HEK293 (cell line): ENCODE results near the gene NID1.

ENCODE experiments used
- GFI1B ChIP-seq: fragments of 450-650 bp; formaldehyde crosslinking; IDR thresholded peaks from 2 replicates; pipeline ENCODE4 v1.5.1; 2016; ENCODE audit warnings: missing biosample characterization, missing genetic modification characterization
- KLF10 ChIP-seq: fragments of 450-650 bp; IDR thresholded peaks from 2 replicates; pipeline ENCODE4 v1.5.1; 2018; ENCODE audit warnings: missing biosample characterization, mild to moderate bottlenecking, missing genetic modification characterization
- MEIS1 ChIP-seq: sonication (generic); formaldehyde crosslinking; IDR thresholded peaks from 2 replicates; pipeline ENCODE4 v1.8.1; 2022; ENCODE audit warnings: missing genetic modification reagents, mild to moderate bottlenecking, borderline replicate concordance
- TRIM28 ChIP-seq: IDR thresholded peaks from 2 replicates; pipeline ENCODE4 v1.6.1; 2011; ENCODE audit warnings: low read length, control low read depth, borderline replicate concordance
- WT1 ChIP-seq: fragments of 450-650 bp; formaldehyde crosslinking; IDR thresholded peaks from 2 replicates; pipeline ENCODE4 v1.5.1; 2016; ENCODE audit warnings: missing biosample characterization, missing genetic modification characterization
- YY2 ChIP-seq: fragments of 450-650 bp; formaldehyde crosslinking; IDR thresholded peaks from 2 replicates; pipeline ENCODE4 v1.5.1; 2016; ENCODE audit warnings: missing biosample characterization, missing genetic modification characterization
- ZBTB17 ChIP-seq: fragments of 450-650 bp; formaldehyde crosslinking; IDR thresholded peaks from 2 replicates; pipeline ENCODE4 v1.5.1; 2016; ENCODE audit warnings: missing biosample characterization, missing genetic modification characterization
- ZEB2 ChIP-seq: fragments of 450-650 bp; formaldehyde crosslinking; IDR thresholded peaks from 2 replicates; pipeline ENCODE4 v1.5.1; 2016; ENCODE audit warnings: missing biosample characterization, missing genetic modification characterization
- ZNF121 ChIP-seq: fragments of 450-650 bp; formaldehyde crosslinking; IDR thresholded peaks from 2 replicates; pipeline ENCODE4 v1.5.1; 2016; ENCODE audit warnings: missing biosample characterization, missing genetic modification characterization
- ZNF132 ChIP-seq: fragments of 450-650 bp; formaldehyde crosslinking; IDR thresholded peaks from 2 replicates; pipeline ENCODE4 v1.5.1; 2017; ENCODE audit warnings: missing biosample characterization, missing genetic modification characterization, borderline replicate concordance
- ZNF138 ChIP-seq: fragments of 450-650 bp; formaldehyde crosslinking; IDR thresholded peaks from 2 replicates; pipeline ENCODE4 v1.5.1; 2016; ENCODE audit warnings: missing biosample characterization, missing genetic modification characterization, borderline replicate concordance
- ZNF174 ChIP-seq: fragments of 450-650 bp; formaldehyde crosslinking; IDR thresholded peaks from 2 replicates; pipeline ENCODE4 v1.5.0; 2017; ENCODE audit warnings: missing biosample characterization, mild to moderate bottlenecking, missing genetic modification characterization
- ZNF19 ChIP-seq: fragments of 450-650 bp; formaldehyde crosslinking; IDR thresholded peaks from 2 replicates; pipeline ENCODE4; 2016; ENCODE audit warnings: missing biosample characterization, missing genetic modification characterization, low read depth
- ZNF366 ChIP-seq: fragments of 450-650 bp; formaldehyde crosslinking; conservative IDR thresholded peaks from 2 replicates; pipeline ENCODE4 v1.5.1; 2016; ENCODE audit warnings: missing biosample characterization, missing genetic modification characterization
- ZNF433 ChIP-seq: fragments of 450-650 bp; formaldehyde crosslinking; IDR thresholded peaks from 2 replicates; pipeline ENCODE4 v1.5.1; 2016; ENCODE audit warnings: missing biosample characterization, missing genetic modification characterization, low read depth
- ZNF473 ChIP-seq: fragments of 450-650 bp; formaldehyde crosslinking; IDR thresholded peaks from 2 replicates; pipeline ENCODE4 v1.5.1; 2017; ENCODE audit warnings: missing biosample characterization, missing genetic modification characterization
- ZNF510 ChIP-seq: fragments of 450-650 bp; formaldehyde crosslinking; IDR thresholded peaks from 2 replicates; pipeline ENCODE4 v1.5.1; 2018; ENCODE audit warnings: mild to moderate bottlenecking, missing genetic modification characterization, missing biosample characterization; ENCODE audit not compliant: insufficient replicate concordance
- ZNF521 ChIP-seq: fragments of 450-650 bp; formaldehyde crosslinking; IDR thresholded peaks from 2 replicates; pipeline ENCODE4 v1.5.1; 2017; ENCODE audit warnings: missing biosample characterization, mild to moderate bottlenecking, missing genetic modification characterization
- ZNF555 ChIP-seq: fragments of 450-650 bp; formaldehyde crosslinking; conservative IDR thresholded peaks from 2 replicates; pipeline ENCODE4 v1.5.1; 2017; ENCODE audit warnings: missing biosample characterization, mild to moderate bottlenecking, missing genetic modification characterization, inconsistent platforms
- ZNF558 ChIP-seq: fragments of 450-650 bp; formaldehyde crosslinking; IDR thresholded peaks from 2 replicates; pipeline ENCODE4 v1.5.1; 2016; ENCODE audit warnings: missing biosample characterization, missing genetic modification characterization
- ZNF596 ChIP-seq: fragments of 450-650 bp; IDR thresholded peaks from 2 replicates; pipeline ENCODE4 v1.5.0; 2018; ENCODE audit warnings: missing biosample characterization, mild to moderate bottlenecking, missing genetic modification characterization, moderate library complexity
- ZNF621 ChIP-seq: fragments of 450-650 bp; formaldehyde crosslinking; IDR thresholded peaks from 2 replicates; pipeline ENCODE4 v1.5.1; 2017; ENCODE audit warnings: missing biosample characterization, missing genetic modification characterization
- ZNF776 ChIP-seq: fragments of 450-650 bp; formaldehyde crosslinking; IDR thresholded peaks from 2 replicates; pipeline ENCODE4 v1.5.0; 2017; ENCODE audit warnings: missing biosample characterization, missing genetic modification characterization, borderline replicate concordance
- ZNF837 ChIP-seq: fragments of 450-650 bp; formaldehyde crosslinking; IDR thresholded peaks from 2 replicates; pipeline ENCODE4 v1.5.1; 2016; ENCODE audit warnings: missing biosample characterization, missing genetic modification characterization
- ZSCAN23 ChIP-seq: fragments of 450-650 bp; formaldehyde crosslinking; IDR thresholded peaks from 2 replicates; pipeline ENCODE4 v1.5.1; 2016; ENCODE audit warnings: missing biosample characterization, missing genetic modification characterization
- ZSCAN30 ChIP-seq: fragments of 450-650 bp; IDR thresholded peaks from 2 replicates; pipeline ENCODE4 v1.5.1; 2018; ENCODE audit warnings: missing biosample characterization, mild to moderate bottlenecking, missing genetic modification characterization, moderate library complexity
- TF ChIP-seq, protein P1 (sequence below): fragments of 450-650 bp; IDR thresholded peaks from 2 replicates; pipeline ENCODE4 v1.5.1; 2018; ENCODE audit warnings: missing biosample characterization, mild to moderate bottlenecking, missing genetic modification characterization
- TF ChIP-seq, protein P2 (sequence below): fragments of 450-650 bp; formaldehyde crosslinking; IDR thresholded peaks from 2 replicates; pipeline ENCODE4 v1.5.1; 2016; ENCODE audit warnings: missing biosample characterization, missing genetic modification characterization, low read depth
- TF ChIP-seq, protein P3 (sequence below): IDR thresholded peaks from 2 replicates; pipeline ENCODE4 v1.6.1; 2011; ENCODE audit warnings: mild to moderate bottlenecking, low read depth, low read length, borderline replicate concordance
- TF ChIP-seq, protein P4 (sequence below): fragments of 450-650 bp; formaldehyde crosslinking; IDR thresholded peaks from 2 replicates; pipeline ENCODE4 v1.5.1; 2017; ENCODE audit warnings: missing biosample characterization, missing genetic modification characterization
- TF ChIP-seq, protein P5 (sequence below): fragments of 450-650 bp; formaldehyde crosslinking; IDR thresholded peaks from 2 replicates; pipeline ENCODE4 v1.5.1; 2017; ENCODE audit warnings: missing biosample characterization, mild to moderate bottlenecking, missing genetic modification characterization, moderate library complexity
- TF ChIP-seq, protein P6 (sequence below): fragments of 450-650 bp; formaldehyde crosslinking; IDR thresholded peaks from 2 replicates; pipeline ENCODE4 v1.5.1; 2016; ENCODE audit warnings: missing biosample characterization, missing genetic modification characterization

Gene NID1

DNA sequence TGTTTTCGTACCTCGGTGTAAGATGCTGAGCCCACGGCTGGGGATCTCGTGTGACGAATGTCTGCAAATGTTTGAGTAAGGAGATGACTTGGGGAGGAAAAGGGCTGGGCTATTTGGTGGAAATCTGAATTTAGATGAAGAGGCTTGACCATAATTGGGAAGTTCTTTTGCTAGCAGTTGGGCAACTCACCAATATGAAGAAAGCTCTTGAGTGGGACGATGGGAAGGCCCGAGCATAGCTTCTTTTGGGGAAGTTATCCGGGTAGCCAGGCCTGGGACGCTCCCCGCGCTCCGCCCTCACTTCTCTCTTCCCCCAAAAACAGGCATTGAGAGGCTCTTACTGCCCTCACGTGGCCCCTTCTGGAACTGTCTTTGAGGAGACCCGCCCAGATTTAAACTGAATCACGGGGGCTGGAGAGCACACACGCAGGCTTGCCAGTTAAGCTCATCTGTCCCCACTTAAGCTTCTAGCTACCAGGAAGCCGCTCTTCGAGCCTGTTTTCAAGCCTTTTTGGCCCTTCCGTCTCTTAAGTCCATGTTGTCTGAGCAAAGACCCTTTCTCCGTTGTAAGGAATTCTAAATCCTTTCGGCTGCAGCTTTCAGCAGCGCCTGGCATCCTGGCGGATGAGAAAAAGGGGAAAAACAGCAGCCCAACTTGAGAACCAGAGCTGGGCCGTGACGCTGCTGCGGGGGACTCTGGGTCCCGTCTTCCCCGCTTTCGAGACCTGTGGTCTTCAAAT, 93.1 kb downstream of the NID1 start (continued):
- TF ChIP-seq ZNF366 (tag by site-specific recombination) (no peak), KLF10 (tag by site-specific recombination) (no peak; the same call in 1 of the 2 replicates), ZNF837 (tag by site-specific recombination) (no peak), ZNF776 (tag by site-specific recombination) (no peak), YY2 (tag by site-specific recombination) (no peak), ZNF558 (no peak; the same call in 1 of the 2 replicates), ZNF174 (tag by site-specific recombination) (no peak), ZNF510 (tag by site-specific recombination) (no peak), ZNF473 (tag by site-specific recombination) (no peak), ZBTB17 (peak; percentile 88), MEIS1 (CRISPR knock-in tag) (no peak), TRIM28 (0 out of 2 replicates have a peak, but pooled peaks have one; percentile 12), ZNF121 (tag by site-specific recombination) (no peak), WT1 (tag by site-specific recombination) (peak; percentile 13; the same call in 1 of the 2 replicates), ZSCAN23 (tag by site-specific recombination) (no peak), ZNF596 (tag by site-specific recombination) (no peak), ZNF138 (tag by site-specific recombination) (no peak), ZEB2 (peak; percentile 75; the same call in 1 of the 2 replicates), ZNF555 (no peak), ZNF19 (no peak), ZNF621 (tag by site-specific recombination) (no peak), ZNF433 (tag by site-specific recombination) (no peak), ZSCAN30 (peak; percentile 76), ZNF132 (tag by site-specific recombination) (no peak), GFI1B (peak; percentile 87), ZNF521 (tag by site-specific recombination) (no peak)
- TF ChIP-seq, protein P1, sequence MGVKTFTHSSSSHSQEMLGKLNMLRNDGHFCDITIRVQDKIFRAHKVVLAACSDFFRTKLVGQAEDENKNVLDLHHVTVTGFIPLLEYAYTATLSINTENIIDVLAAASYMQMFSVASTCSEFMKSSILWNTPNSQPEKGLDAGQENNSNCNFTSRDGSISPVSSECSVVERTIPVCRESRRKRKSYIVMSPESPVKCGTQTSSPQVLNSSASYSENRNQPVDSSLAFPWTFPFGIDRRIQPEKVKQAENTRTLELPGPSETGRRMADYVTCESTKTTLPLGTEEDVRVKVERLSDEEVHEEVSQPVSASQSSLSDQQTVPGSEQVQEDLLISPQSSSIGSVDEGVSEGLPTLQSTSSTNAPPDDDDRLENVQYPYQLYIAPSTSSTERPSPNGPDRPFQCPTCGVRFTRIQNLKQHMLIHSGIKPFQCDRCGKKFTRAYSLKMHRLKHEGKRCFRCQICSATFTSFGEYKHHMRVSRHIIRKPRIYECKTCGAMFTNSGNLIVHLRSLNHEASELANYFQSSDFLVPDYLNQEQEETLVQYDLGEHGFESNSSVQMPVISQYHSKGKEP (tag by site-specific recombination), result peak; percentile 40; the same call in 1 of the 2 replicates
- TF ChIP-seq, protein P2, sequence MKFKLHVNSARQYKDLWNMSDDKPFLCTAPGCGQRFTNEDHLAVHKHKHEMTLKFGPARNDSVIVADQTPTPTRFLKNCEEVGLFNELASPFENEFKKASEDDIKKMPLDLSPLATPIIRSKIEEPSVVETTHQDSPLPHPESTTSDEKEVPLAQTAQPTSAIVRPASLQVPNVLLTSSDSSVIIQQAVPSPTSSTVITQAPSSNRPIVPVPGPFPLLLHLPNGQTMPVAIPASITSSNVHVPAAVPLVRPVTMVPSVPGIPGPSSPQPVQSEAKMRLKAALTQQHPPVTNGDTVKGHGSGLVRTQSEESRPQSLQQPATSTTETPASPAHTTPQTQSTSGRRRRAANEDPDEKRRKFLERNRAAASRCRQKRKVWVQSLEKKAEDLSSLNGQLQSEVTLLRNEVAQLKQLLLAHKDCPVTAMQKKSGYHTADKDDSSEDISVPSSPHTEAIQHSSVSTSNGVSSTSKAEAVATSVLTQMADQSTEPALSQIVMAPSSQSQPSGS (tag by site-specific recombination), result no peak
- TF ChIP-seq, protein P3, sequence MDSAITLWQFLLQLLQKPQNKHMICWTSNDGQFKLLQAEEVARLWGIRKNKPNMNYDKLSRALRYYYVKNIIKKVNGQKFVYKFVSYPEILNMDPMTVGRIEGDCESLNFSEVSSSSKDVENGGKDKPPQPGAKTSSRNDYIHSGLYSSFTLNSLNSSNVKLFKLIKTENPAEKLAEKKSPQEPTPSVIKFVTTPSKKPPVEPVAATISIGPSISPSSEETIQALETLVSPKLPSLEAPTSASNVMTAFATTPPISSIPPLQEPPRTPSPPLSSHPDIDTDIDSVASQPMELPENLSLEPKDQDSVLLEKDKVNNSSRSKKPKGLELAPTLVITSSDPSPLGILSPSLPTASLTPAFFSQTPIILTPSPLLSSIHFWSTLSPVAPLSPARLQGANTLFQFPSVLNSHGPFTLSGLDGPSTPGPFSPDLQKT, result no peak
- TF ChIP-seq, protein P4, sequence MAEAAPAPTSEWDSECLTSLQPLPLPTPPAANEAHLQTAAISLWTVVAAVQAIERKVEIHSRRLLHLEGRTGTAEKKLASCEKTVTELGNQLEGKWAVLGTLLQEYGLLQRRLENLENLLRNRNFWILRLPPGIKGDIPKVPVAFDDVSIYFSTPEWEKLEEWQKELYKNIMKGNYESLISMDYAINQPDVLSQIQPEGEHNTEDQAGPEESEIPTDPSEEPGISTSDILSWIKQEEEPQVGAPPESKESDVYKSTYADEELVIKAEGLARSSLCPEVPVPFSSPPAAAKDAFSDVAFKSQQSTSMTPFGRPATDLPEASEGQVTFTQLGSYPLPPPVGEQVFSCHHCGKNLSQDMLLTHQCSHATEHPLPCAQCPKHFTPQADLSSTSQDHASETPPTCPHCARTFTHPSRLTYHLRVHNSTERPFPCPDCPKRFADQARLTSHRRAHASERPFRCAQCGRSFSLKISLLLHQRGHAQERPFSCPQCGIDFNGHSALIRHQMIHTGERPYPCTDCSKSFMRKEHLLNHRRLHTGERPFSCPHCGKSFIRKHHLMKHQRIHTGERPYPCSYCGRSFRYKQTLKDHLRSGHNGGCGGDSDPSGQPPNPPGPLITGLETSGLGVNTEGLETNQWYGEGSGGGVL (tag by site-specific recombination), result no peak
- TF ChIP-seq, protein P5, sequence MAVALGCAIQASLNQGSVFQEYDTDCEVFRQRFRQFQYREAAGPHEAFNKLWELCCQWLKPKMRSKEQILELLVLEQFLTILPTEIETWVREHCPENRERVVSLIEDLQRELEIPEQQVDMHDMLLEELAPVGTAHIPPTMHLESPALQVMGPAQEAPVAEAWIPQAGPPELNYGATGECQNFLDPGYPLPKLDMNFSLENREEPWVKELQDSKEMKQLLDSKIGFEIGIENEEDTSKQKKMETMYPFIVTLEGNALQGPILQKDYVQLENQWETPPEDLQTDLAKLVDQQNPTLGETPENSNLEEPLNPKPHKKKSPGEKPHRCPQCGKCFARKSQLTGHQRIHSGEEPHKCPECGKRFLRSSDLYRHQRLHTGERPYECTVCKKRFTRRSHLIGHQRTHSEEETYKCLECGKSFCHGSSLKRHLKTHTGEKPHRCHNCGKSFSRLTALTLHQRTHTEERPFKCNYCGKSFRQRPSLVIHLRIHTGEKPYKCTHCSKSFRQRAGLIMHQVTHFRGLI (tag by site-specific recombination), result peak; percentile 60; the same call in 1 of the 2 replicates
- TF ChIP-seq, protein P6, sequence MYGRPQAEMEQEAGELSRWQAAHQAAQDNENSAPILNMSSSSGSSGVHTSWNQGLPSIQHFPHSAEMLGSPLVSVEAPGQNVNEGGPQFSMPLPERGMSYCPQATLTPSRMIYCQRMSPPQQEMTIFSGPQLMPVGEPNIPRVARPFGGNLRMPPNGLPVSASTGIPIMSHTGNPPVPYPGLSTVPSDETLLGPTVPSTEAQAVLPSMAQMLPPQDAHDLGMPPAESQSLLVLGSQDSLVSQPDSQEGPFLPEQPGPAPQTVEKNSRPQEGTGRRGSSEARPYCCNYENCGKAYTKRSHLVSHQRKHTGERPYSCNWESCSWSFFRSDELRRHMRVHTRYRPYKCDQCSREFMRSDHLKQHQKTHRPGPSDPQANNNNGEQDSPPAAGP (tag by site-specific recombination), result peak; percentile 63; the same call in 1 of the 2 replicates
